Heart left ventricle (tissue), 16 donors: ENCODE results near the gene RFWD3. TPM values are rescaled to one million over a fixed set of nuclear protein-coding genes. Genes with fewer than 3 reads are reported as not detected.

Experiments used
- ATAC-seq, 4 donors: fragments of 200-7000 bp; cut with Tn5 transposase; one replicate each; pipeline ENCODE4 v1.9.1; 2020 to 2022; ENCODE audit warnings: moderate library complexity in 4 of 4, mild to moderate bottlenecking in 3 of 4, moderate number of reproducible peaks in 1 of 4
- DNase-seq, 5 donors: peaks; one replicate each; pipeline ENCODE4 v3.0.0-alpha.2; 2020
- H3K27ac ChIP-seq, 12 donors: fragments of 200-600 bp; sonication (generic) in 4 of 12; one replicate each; pipeline versions ENCODE4 v1.5.0 to v1.8.0; 2016 to 2022; ENCODE audit warnings: mild to moderate bottlenecking in 2 of 12
- H3K27me3 ChIP-seq, 9 donors: fragments of 200-600 bp; sonication (generic) in 2 of 9; one replicate each; pipeline versions ENCODE4 v1.5.1 to v1.8.0; 2016 to 2022; ENCODE audit warnings: mild to moderate bottlenecking in 3 of 9
- H3K36me3 ChIP-seq, 9 donors: fragments of 200-600 bp; sonication (generic) in 2 of 9; one replicate each; pipeline versions ENCODE4 v1.5.0 to v1.8.0; 2018 to 2022; ENCODE audit warnings: mild to moderate bottlenecking in 2 of 9
- H3K4me1 ChIP-seq, 12 donors: fragments of 200-600 bp; sonication (generic) in 4 of 12; one replicate each; pipeline versions ENCODE4 v1.5.0 to v1.8.0; 2016 to 2022; ENCODE audit warnings: mild to moderate bottlenecking in 3 of 12
- H3K4me3 ChIP-seq, 12 donors: fragments of 200-600 bp; sonication (generic) in 4 of 12; one replicate each; pipeline versions ENCODE4 v1.5.0 to v1.8.0; 2017 to 2022; ENCODE audit warnings: mild to moderate bottlenecking in 9 of 12, moderate library complexity in 4 of 12
- H3K9me3 ChIP-seq, 12 donors: fragments of 200-600 bp; sonication (generic) in 4 of 12; one replicate each; pipeline versions ENCODE4 v1.5.0 to v1.8.0; 2016 to 2022; ENCODE audit warnings: mild to moderate bottlenecking in 1 of 12
- POLR2A ChIP-seq, 2 donors: fragments of 450-650 bp; IDR thresholded peaks; one replicate each; pipeline ENCODE4 v1.6.1; 2017; ENCODE audit warnings: antibody characterized with exemption in 2 of 2, mild to moderate bottlenecking in 2 of 2, moderate library complexity in 2 of 2
- WGBS, 4 donors: extraction: QIAGEN DNeasy Blood & Tissue Kit in 2 of 4; methylation state at CpG; one replicate each; pipeline versions ENCODE4 v1.1.5 to v1.1.7; 2013 to 2018; 5-methylcytosine and 5-hydroxymethylcytosine counted together
- intact Hi-C, 10 donors: fragments of 100-400 bp; cut with DNase I; formaldehyde crosslinking; loops; one replicate each; pipeline versions ENCODE4 v1.11.1 to v1.14.2; 2022
- polyA plus RNA-seq, 2 donors: library from polyadenylated mRNA; stranded (reverse); fragments of 200-250 nt; gene quantifications; one replicate each; pipeline ENCODE4 v1.2.3, GENCODE V29; 2013
- total RNA-seq, 9 donors: library from RNA; depleted of rRNA in 2 of 9; stranded (reverse); fragments of >200 nt in 2 of 9; fragmentation: NEBNext Ultra II Directional in 3 of 9; extraction: Animal tissue kit (Norgen Biotek cat#: 25700) in 3 of 9; gene quantifications; one replicate each; pipeline versions ENCODE4 v1.1.0 to v1.2.4, GENCODE V29; 2016 to 2023
- TF ChIP-seq, protein P1 (sequence below), 12 donors: fragments of 200-600 bp; sonication (generic) in 4 of 12; IDR thresholded peaks; one replicate each; pipeline versions ENCODE4 v1.5.0 to v1.8.0; 2018 to 2022; ENCODE audit warnings: antibody characterized with exemption in 12 of 12, mild to moderate bottlenecking in 5 of 12
- donor health status: ischemic (EF 13 %, LVEDD 7.1; RV severe dilation, severe dysfunction).
- donor health status: healthy with polysubstance abuse.
- donor health status: DM: no; HTN: yes; CAD: no.
- donor health status: DM: no; HTN: no; CAD: no.
- donor health status: ischemic (EF 25% LVEDD 6.9; RV normal size, moderate dysfunction).
- donor health status: ischemic (EF 25% LVEDD 5.7; RV mildly dilated, moderate dysfunction).
- donor health status: healthy.
- donor health status: DM: yes; HTN: yes; CAD: no.
- donor health status: ischemic (EF 35%, LVEDD 5.7; RV mildly dilated, moderate dysfunction).
- donor health status: nonischemic (EF 11% LVEDD 7.7; RV severe dilation, severe dysfunction).
- donor health status: DM: yes; HTN: yes; CAD: no.
- donor health status: PGD.
- donor health status: ischemic (EF 29% LVEDD 5.4; RV normal size, mild dysfunction).
- donor health status: nonischemic (EF 23%, LVEDD 6.1; RV moderate dilation, normal function).

The RFWD3 gene
- total and polyA plus RNA-seq, 11 donors: 3.3 to 14.4 (median 5.1) TPM

GRCh38 chr16:74713325-74713724 lies 46.6 kb upstream of the RFWD3 start:
- Histone ChIP-seq H3K4me3 (no peak overlapping the region), H3K9me3 (no peaks in the 10 kb centered on the region), H3K27me3 (no peaks in the 10 kb centered on the region), H3K36me3 (no peaks in the 10 kb centered on the region), H3K4me1 (peaks cover 0 to 5% (median 0%) of the 10 kb centered on the region in 12 donors), H3K27ac (no peak overlapping the region)
- no peak for TF ChIP-seq POLR2A (IDR thresholded peaks at IDR 0.05)
- TF ChIP-seq, protein P1, sequence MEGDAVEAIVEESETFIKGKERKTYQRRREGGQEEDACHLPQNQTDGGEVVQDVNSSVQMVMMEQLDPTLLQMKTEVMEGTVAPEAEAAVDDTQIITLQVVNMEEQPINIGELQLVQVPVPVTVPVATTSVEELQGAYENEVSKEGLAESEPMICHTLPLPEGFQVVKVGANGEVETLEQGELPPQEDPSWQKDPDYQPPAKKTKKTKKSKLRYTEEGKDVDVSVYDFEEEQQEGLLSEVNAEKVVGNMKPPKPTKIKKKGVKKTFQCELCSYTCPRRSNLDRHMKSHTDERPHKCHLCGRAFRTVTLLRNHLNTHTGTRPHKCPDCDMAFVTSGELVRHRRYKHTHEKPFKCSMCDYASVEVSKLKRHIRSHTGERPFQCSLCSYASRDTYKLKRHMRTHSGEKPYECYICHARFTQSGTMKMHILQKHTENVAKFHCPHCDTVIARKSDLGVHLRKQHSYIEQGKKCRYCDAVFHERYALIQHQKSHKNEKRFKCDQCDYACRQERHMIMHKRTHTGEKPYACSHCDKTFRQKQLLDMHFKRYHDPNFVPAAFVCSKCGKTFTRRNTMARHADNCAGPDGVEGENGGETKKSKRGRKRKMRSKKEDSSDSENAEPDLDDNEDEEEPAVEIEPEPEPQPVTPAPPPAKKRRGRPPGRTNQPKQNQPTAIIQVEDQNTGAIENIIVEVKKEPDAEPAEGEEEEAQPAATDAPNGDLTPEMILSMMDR (IDR thresholded peaks at IDR 0.05): no peak
- intact Hi-C loops: loop anchor here in 4 of 10 donors (5.0 to 10.0 kb wide), 4 partner anchors 99 to 411 kb away; partner anchors contain the start of gene LDHD (in 1 of the 4)
- DNase-seq (no peak), ATAC-seq (no peak)
- WGBS, 4 donors: 66 to 71% (median 69%) methylated on average over 9 to 10 of the region's 10 CpGs

- 86 to 92% (median 89%) methylated on average over 12 of the region's 12 CpGs for WGBS, 4 donors
- Histone ChIP-seq H3K27me3 (no peaks in the 10 kb centered on the region), H3K4me1 (peaks cover 0 to 5% (median 0%) of the 10 kb centered on the region in 12 donors), H3K4me3 (no peak overlapping the region), H3K27ac (no peak overlapping the region), H3K9me3 (no peaks in the 10 kb centered on the region), H3K36me3 (no peaks in the 10 kb centered on the region)
- DNase-seq: no peak
- intact Hi-C loops: loop anchor here in 6 of 10 donors (2.0 to 10.0 kb wide), 5 partner anchors 100 to 413 kb away; partner anchors contain the start of gene LDHD (in 1 of the 6)
- TF ChIP-seq, protein P1 (IDR thresholded peaks at IDR 0.05): no peak
- no peak for TF ChIP-seq POLR2A (IDR thresholded peaks at IDR 0.05)
- ATAC-seq: no peak
Observed at GRCh38 chr16:74711938-74712337, 45.3 kb upstream of the RFWD3 start.

GRCh38 chr16:74710401-74710800 lies 43.7 kb upstream of the RFWD3 start:
- intact Hi-C loops: loop anchor here in 6 of 10 donors (1.0 to 10.0 kb wide), 6 partner anchors 102 to 414 kb away; partner anchors contain the start of gene LDHD (in 1 of the 6)
- Histone ChIP-seq H3K4me1 (peaks cover 0 to 5% (median 0%) of the 10 kb centered on the region in 12 donors), H3K4me3 (no peak overlapping the region), H3K27ac (no peak overlapping the region), H3K27me3 (no peaks in the 10 kb centered on the region), H3K9me3 (no peaks in the 10 kb centered on the region), H3K36me3 (no peaks in the 10 kb centered on the region)
- ATAC-seq (no peak), DNase-seq (no peak)
- 93 to 96% (median 94%) methylated on average over 8 of the region's 8 CpGs for WGBS, 4 donors
- TF ChIP-seq POLR2A (IDR thresholded peaks at IDR 0.05): no peak
- TF ChIP-seq, protein P1 (IDR thresholded peaks at IDR 0.05): no peak

- peaks cover 0 to 5% (median 0%) of the 10 kb centered on the region in 12 donors for H3K4me1 ChIP-seq
- no peak overlapping the region for H3K27ac ChIP-seq
- 0 to 3% (median 1%) methylated on average over 6 of the region's 6 CpGs for WGBS, 4 donors
- H3K27me3 ChIP-seq: no peaks in the 10 kb centered on the region
- peak; percentile 83 to 95 (median 90) for ATAC-seq
- H3K9me3 ChIP-seq: no peaks in the 10 kb centered on the region
- TF ChIP-seq, protein P1 (IDR thresholded peaks at IDR 0.05): peak; percentile 93 to 99 (median 96)
- no peak for TF ChIP-seq POLR2A (IDR thresholded peaks at IDR 0.05)
- DNase-seq: peak; percentile 64 to 85 (median 71)
- intact Hi-C loops: loop anchor here in 6 of 10 donors (1.0 to 10.0 kb wide), 4 partner anchors 148 to 425 kb away; no protein-coding TSS in a partner anchor
- no peak overlapping the region for H3K4me3 ChIP-seq
- H3K36me3 ChIP-seq: no peaks in the 10 kb centered on the region
Observed at GRCh38 chr16:74709441-74709877, 42.8 kb upstream of the RFWD3 start.
